SK-N-SH treated with all-trans-retinoic acid at 6 μM for 48 hours (cell line): ENCODE data around the gene A3GALT2.

Experiments used
- ARNTL ChIP-seq: fragments of 450-650 bp; formaldehyde crosslinking; IDR thresholded peaks from 2 replicates; pipeline ENCODE4 v1.5.0; 2020; ENCODE audit warnings: low read depth, mild to moderate bottlenecking, moderate library complexity, borderline replicate concordance
- CSDC2 ChIP-seq: fragments of 250-450 bp; sonication (Bioruptor Pico); IDR thresholded peaks from 2 replicates; pipeline ENCODE4 v1.5.0; 2020; ENCODE audit warnings: mild to moderate bottlenecking, moderate library complexity
- ESRRG ChIP-seq: fragments of 250-450 bp; sonication (Bioruptor Pico); IDR thresholded peaks from 2 replicates; pipeline ENCODE4 v1.6.1; 2021; ENCODE audit warnings: mild to moderate bottlenecking
- GLIS3 ChIP-seq: fragments of 250-450 bp; sonication (Bioruptor Pico); IDR thresholded peaks from 2 replicates; pipeline ENCODE4 v1.5.0; 2020; ENCODE audit warnings: mild to moderate bottlenecking, moderate library complexity
- ISL1 ChIP-seq: fragments of 250-450 bp; sonication (Bioruptor Pico); IDR thresholded peaks from 2 replicates; pipeline ENCODE4 v2.1.2; 2022; ENCODE audit warnings: mild to moderate bottlenecking, moderate library complexity
- PATZ1 ChIP-seq: fragments of 250-450 bp; sonication (Bioruptor Pico); IDR thresholded peaks from 2 replicates; pipeline ENCODE4 v1.8.0; 2020; ENCODE audit warnings: mild to moderate bottlenecking, moderate library complexity, borderline replicate concordance
- RARB ChIP-seq: fragments of 250-450 bp; sonication (Bioruptor Pico); IDR thresholded peaks from 2 replicates; pipeline ENCODE4 v1.8.0; 2021; ENCODE audit warnings: mild to moderate bottlenecking, moderate library complexity
- TCF4 ChIP-seq: fragments of 250-450 bp; sonication (Bioruptor Pico); IDR thresholded peaks from 2 replicates; pipeline ENCODE4 v1.8.0; 2021; ENCODE audit warnings: mild to moderate bottlenecking, moderate library complexity, borderline replicate concordance
- TF ChIP-seq, protein P1 (sequence below): fragments of 250-450 bp; sonication (Bioruptor Pico); IDR thresholded peaks from 2 replicates; pipeline ENCODE4 v1.5.1; 2020; ENCODE audit warnings: low read depth, mild to moderate bottlenecking, moderate library complexity

DNA sequence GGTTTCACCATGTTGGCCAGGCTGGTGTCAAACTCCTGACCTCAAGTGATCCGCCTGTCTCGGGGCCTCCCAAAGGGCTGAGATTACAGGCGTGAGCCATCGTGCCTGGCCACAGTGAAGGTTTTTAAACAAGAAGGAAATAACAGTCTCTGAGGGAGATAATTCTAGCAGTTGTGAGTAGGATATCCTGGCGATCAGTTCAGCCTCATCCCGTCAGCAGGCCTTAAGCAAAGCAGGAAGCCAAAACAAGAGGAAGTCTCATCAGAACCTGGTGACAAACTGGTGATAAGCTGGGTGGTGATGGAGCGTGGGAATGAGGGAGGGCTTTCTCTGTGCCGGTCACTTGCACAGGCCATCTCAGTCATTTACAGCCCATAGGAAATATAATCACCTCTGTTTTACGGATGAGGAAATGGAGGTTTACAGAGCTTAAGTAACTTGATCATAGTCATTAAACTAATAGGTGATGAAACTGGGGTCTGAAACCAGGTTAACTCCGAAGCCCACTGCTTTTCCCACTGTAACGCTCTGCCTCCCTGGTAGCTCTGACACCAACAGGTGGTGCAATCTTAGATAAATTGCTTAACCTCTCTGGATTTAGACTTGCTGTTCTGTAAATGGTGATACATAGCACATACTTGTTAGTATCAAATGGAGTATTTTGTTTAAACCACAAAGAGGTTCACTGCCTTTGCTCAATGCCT lies 40.8 kb upstream of the A3GALT2 start:
- TF ChIP-seq PATZ1 (no peak), CSDC2 (CRISPR knock-in tag) (no peak), TCF4 (CRISPR knock-in tag) (no peak), RARB (CRISPR knock-in tag) (no peak), ISL1 (CRISPR knock-in tag) (no peak), ESRRG (no peak), ARNTL (CRISPR knock-in tag) (no peak), GLIS3 (CRISPR knock-in tag) (no peak)
- TF ChIP-seq, protein P1, sequence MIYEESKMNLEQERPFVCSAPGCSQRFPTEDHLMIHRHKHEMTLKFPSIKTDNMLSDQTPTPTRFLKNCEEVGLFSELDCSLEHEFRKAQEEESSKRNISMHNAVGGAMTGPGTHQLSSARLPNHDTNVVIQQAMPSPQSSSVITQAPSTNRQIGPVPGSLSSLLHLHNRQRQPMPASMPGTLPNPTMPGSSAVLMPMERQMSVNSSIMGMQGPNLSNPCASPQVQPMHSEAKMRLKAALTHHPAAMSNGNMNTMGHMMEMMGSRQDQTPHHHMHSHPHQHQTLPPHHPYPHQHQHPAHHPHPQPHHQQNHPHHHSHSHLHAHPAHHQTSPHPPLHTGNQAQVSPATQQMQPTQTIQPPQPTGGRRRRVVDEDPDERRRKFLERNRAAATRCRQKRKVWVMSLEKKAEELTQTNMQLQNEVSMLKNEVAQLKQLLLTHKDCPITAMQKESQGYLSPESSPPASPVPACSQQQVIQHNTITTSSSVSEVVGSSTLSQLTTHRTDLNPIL (CRISPR knock-in tag), result no peak
